Endodermal cell (in vitro differentiated cells): ENCODE measurements around the gene SOX6. TPM values are rescaled to one million over a fixed set of nuclear protein-coding genes. Genes with fewer than 3 reads are reported as not detected.

Source experiments
- DNase-seq: peaks from one replicate; pipeline ENCODE4 v3.0.0-alpha.2; 2017
- H3K27ac ChIP-seq: 2 replicates; pipeline ENCODE4 v1.5.1; 2013; ENCODE audit warnings: mild to moderate bottlenecking, low read depth, low read length, moderate library complexity
- H3K27me3 ChIP-seq: 2 replicates; pipeline ENCODE4 v1.6.1; 2013; ENCODE audit warnings: mild to moderate bottlenecking, low read length, moderate library complexity; ENCODE audit not compliant: insufficient read depth, control insufficient read depth, poor library complexity, severe bottlenecking
- H3K36me3 ChIP-seq: 2 replicates; pipeline ENCODE4 v1.7.0; 2013; ENCODE audit warnings: mild to moderate bottlenecking, low read length, moderate library complexity; ENCODE audit not compliant: control insufficient read depth, insufficient read depth
- H3K4me1 ChIP-seq: one replicate; pipeline ENCODE4 v1.7.0; 2013; ENCODE audit warnings: low read length; ENCODE audit not compliant: control insufficient read depth, insufficient read depth
- H3K4me3 ChIP-seq: 2 replicates; pipeline ENCODE4 v1.5.1; 2013; ENCODE audit warnings: mild to moderate bottlenecking, low read length, moderate library complexity
- H3K9ac ChIP-seq: 2 replicates; pipeline ENCODE4 v1.6.1; 2013; ENCODE audit warnings: mild to moderate bottlenecking, low read length, moderate library complexity; ENCODE audit not compliant: poor library complexity, severe bottlenecking; ENCODE audit errors: extremely low read depth
- H3K9me3 ChIP-seq: 2 replicates; pipeline ENCODE4 v1.6.1; 2013; ENCODE audit warnings: mild to moderate bottlenecking, low read length, moderate library complexity; ENCODE audit not compliant: control insufficient read depth
- H3K27ac Mint-ChIP-seq: 2 replicates; pipeline ENCODE4 v1.8.0; 2020; ENCODE audit warnings: mixed read lengths
- H3K27me3 Mint-ChIP-seq: 2 replicates; pipeline ENCODE4 v1.8.0; 2021; ENCODE audit warnings: mild to moderate bottlenecking, mixed read lengths; ENCODE audit not compliant: insufficient read depth
- H3K36me3 Mint-ChIP-seq: 2 replicates; pipeline ENCODE4 v1.8.0; 2020; ENCODE audit warnings: low read depth, mixed read lengths
- H3K4me1 Mint-ChIP-seq: 2 replicates; pipeline ENCODE4 v1.8.0; 2020; ENCODE audit warnings: mixed read lengths
- H3K4me3 Mint-ChIP-seq: 2 replicates; pipeline ENCODE4 v1.8.0; 2020; ENCODE audit warnings: mild to moderate bottlenecking, moderate library complexity, mixed read lengths
- H3K9me3 Mint-ChIP-seq: 2 replicates; pipeline ENCODE4 v1.8.0; 2020; ENCODE audit warnings: mild to moderate bottlenecking, mixed read lengths
- CTCF ChIP-seq: fragments of 200-600 bp; sonication (generic); conservative IDR thresholded peaks from 2 replicates; pipeline ENCODE4 v1.5.0; 2021; ENCODE audit warnings: antibody characterized with exemption, mild to moderate bottlenecking
- WGBS, 2 experiments: methylation state at CpG; one replicate each; pipeline versions ENCODE4 v1.1.5 to v1.1.7; 2013; ENCODE audit warnings: missing lambda C conversion rate in 2 of 2, mixed read lengths in 1 of 2; ENCODE audit not compliant: insufficient coverage in 1 of 2, insufficient read length in 1 of 2; 5-methylcytosine and 5-hydroxymethylcytosine counted together
- total RNA-seq, 2 donors: library from RNA; stranded (reverse); fragmentation: NEBNext Ultra II Directional in 1 of 2; extraction: Animal tissue kit (Norgen Biotek cat#: 25700) in 1 of 2; gene quantifications; 2 replicates in 1 of 2; 3 replicates in 1 of 2; pipeline ENCODE4 v1.2.1, GENCODE V29; 2021

The SOX6 gene
- total RNA-seq, 2 donors from 2014 or later: 0.13 to 0.20 TPM

GRCh38 chr11:16352707-16353106, 3.6 kb downstream of the SOX6 start:
- Histone ChIP-seq H3K4me3 (no peak overlapping the region), H3K36me3 (no peaks in the 10 kb centered on the region), H3K9ac (no peak overlapping the region), H3K4me1 (no peaks in the 10 kb centered on the region), H3K27ac (no peak overlapping the region), H3K27me3 (no peaks in the 10 kb centered on the region), H3K9me3 (no peaks in the 10 kb centered on the region)
- Mint-ChIP-seq H3K4me1 (peaks cover 3% of the 10 kb centered on the region), H3K27me3 (peaks cover 3% of the 10 kb centered on the region), H3K9me3 (no peaks in the 10 kb centered on the region), H3K4me3 (no peak overlapping the region), H3K27ac (no peak overlapping the region), H3K36me3 (no peaks in the 10 kb centered on the region)
- no peak for DNase-seq
- no peak for TF ChIP-seq CTCF

DNA sequence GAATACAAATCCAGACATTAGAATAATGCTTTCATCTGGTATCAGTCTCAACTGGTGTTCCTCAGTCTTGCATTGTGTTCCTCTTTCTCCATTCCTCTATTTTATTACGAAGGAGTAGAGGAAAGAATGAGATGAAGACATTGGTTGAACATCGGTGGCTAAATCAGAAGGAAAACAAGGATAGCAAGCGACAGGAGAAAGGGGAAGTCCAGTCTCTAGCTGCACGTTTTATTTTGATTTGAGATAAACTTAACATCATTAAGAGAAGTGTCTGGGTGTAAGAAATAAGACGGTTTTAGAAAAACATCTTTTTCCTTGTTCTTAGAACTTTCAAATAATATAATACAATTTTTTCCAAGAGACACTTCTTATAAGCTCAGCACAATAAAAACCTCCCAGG, 6.2 kb downstream of the SOX6 start:
- H3K27ac ChIP-seq: no peak overlapping the region
- no peak overlapping the region for H3K27ac Mint-ChIP-seq
- no peaks in the 10 kb centered on the region for H3K9me3 Mint-ChIP-seq
- H3K36me3 Mint-ChIP-seq: no peaks in the 10 kb centered on the region
- 91 to 100% methylated on average over 1 to 5 of the region's 5 CpGs for WGBS, 2 experiments
- no peaks in the 10 kb centered on the region for H3K9me3 ChIP-seq
- H3K27me3 ChIP-seq: no peaks in the 10 kb centered on the region
- H3K4me1 Mint-ChIP-seq: no peaks in the 10 kb centered on the region
- H3K4me3 ChIP-seq: no peak overlapping the region
- TF ChIP-seq CTCF: no peak
- no peak overlapping the region for H3K4me3 Mint-ChIP-seq
- DNase-seq: no peak
- no peaks in the 10 kb centered on the region for H3K36me3 ChIP-seq
- H3K4me1 ChIP-seq: no peaks in the 10 kb centered on the region
- no peak overlapping the region for H3K9ac ChIP-seq
- H3K27me3 Mint-ChIP-seq: peaks cover 3% of the 10 kb centered on the region

- H3K36me3 Mint-ChIP-seq: no peaks in the 10 kb centered on the region
- Histone ChIP-seq H3K9ac (no peak overlapping the region), H3K27ac (no peak overlapping the region), H3K9me3 (no peaks in the 10 kb centered on the region), H3K27me3 (no peaks in the 10 kb centered on the region), H3K4me3 (no peak overlapping the region), H3K4me1 (no peaks in the 10 kb centered on the region), H3K36me3 (no peaks in the 10 kb centered on the region)
- TF ChIP-seq CTCF: no peak
- no peak for DNase-seq
- H3K9me3 Mint-ChIP-seq: no peaks in the 10 kb centered on the region
- no peak overlapping the region for H3K27ac Mint-ChIP-seq
- no peaks in the 10 kb centered on the region for H3K4me1 Mint-ChIP-seq
- H3K4me3 Mint-ChIP-seq: no peak overlapping the region
- H3K27me3 Mint-ChIP-seq: peaks cover 3% of the 10 kb centered on the region
Measured at GRCh38 chr11:16347928-16348685, 8.2 kb downstream of the SOX6 start.
